OCI-LY1 (cell line): Measurements from ENCODE around the gene DDX31.

Source experiments
- EZH2 ChIP-seq: fragments of 200-600 bp; sonication (generic), shearing (Covaris generic); IDR thresholded peaks from 2 replicates; pipeline ENCODE4 v1.8.0; 2017; ENCODE audit warnings: borderline replicate concordance, mixed run types, mild to moderate bottlenecking, antibody characterized with exemption, low read length, moderate library complexity, mixed read lengths
- TF ChIP-seq, protein P1 (sequence below): fragments of 200-600 bp; sonication (generic), shearing (Covaris generic); IDR thresholded peaks from 2 replicates; pipeline ENCODE4 v1.5.1; 2017; ENCODE audit warnings: mild to moderate bottlenecking, antibody characterized with exemption, low read length, moderate library complexity, mixed read lengths

- TF ChIP-seq, protein P1, sequence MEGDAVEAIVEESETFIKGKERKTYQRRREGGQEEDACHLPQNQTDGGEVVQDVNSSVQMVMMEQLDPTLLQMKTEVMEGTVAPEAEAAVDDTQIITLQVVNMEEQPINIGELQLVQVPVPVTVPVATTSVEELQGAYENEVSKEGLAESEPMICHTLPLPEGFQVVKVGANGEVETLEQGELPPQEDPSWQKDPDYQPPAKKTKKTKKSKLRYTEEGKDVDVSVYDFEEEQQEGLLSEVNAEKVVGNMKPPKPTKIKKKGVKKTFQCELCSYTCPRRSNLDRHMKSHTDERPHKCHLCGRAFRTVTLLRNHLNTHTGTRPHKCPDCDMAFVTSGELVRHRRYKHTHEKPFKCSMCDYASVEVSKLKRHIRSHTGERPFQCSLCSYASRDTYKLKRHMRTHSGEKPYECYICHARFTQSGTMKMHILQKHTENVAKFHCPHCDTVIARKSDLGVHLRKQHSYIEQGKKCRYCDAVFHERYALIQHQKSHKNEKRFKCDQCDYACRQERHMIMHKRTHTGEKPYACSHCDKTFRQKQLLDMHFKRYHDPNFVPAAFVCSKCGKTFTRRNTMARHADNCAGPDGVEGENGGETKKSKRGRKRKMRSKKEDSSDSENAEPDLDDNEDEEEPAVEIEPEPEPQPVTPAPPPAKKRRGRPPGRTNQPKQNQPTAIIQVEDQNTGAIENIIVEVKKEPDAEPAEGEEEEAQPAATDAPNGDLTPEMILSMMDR = no peak
- no peak for TF ChIP-seq EZH2
Measured at GRCh38 chr9:132577119-132577518, 92.7 kb downstream of the DDX31 start.
